Smooth muscle cell (in vitro differentiated cells): ENCODE measurements around the gene APOL3. TPM values are rescaled to one million over a fixed set of nuclear protein-coding genes. Genes with fewer than 3 reads are reported as not detected.
A peak's percentile ranks its signal among the peaks of the same experiment; 100 is the strongest.
"Not testable (repeated sequence)": the region's sequence is repeated elsewhere in the genome, so short reads cannot be mapped to it uniquely, and the experiment has no call there.

Source experiments
- DNase-seq: peaks from one replicate; lab custom pipeline; 2025; ENCODE audit not compliant: unreplicated experiment; lab: John Stamatoyannopoulos, UW
- H2AFZ ChIP-seq: fragments of 200-600 bp; sonication (generic); 2 replicates; pipeline ENCODE4 v1.6.0; 2016; ENCODE audit warnings: antibody characterized with exemption, low read depth, mild to moderate bottlenecking
- H3F3A ChIP-seq: fragments of 200-600 bp; sonication (generic); 2 replicates; pipeline ENCODE4 v1.6.0; 2017; ENCODE audit warnings: antibody characterized with exemption, low read depth
- H3K27ac ChIP-seq: fragments of 200-600 bp; sonication (generic); 2 replicates; pipeline ENCODE4 v1.5.1; 2016; ENCODE audit warnings: low read depth, mild to moderate bottlenecking
- H3K27me3 ChIP-seq: fragments of 200-600 bp; sonication (generic); 2 replicates; pipeline ENCODE4 v1.6.1; 2016; ENCODE audit warnings: low read depth, mild to moderate bottlenecking
- H3K36me3 ChIP-seq: fragments of 200-600 bp; sonication (generic); 2 replicates; pipeline ENCODE4 v1.5.1; 2016; ENCODE audit warnings: low read depth
- H3K4me1 ChIP-seq: fragments of 200-600 bp; sonication (generic); 2 replicates; pipeline ENCODE4 v1.5.1; 2016; ENCODE audit warnings: low read depth
- H3K4me2 ChIP-seq: fragments of 200-600 bp; sonication (generic); 2 replicates; pipeline ENCODE4 v1.6.0; 2016; ENCODE audit warnings: mild to moderate bottlenecking
- H3K4me3 ChIP-seq: fragments of 200-600 bp; sonication (generic); 2 replicates; pipeline ENCODE4 v1.5.1; 2016; ENCODE audit warnings: mild to moderate bottlenecking
- H3K79me2 ChIP-seq: fragments of 200-600 bp; sonication (generic); 2 replicates; pipeline ENCODE4 v1.6.0; 2016; ENCODE audit warnings: low read depth, mild to moderate bottlenecking
- H3K9ac ChIP-seq: fragments of 200-600 bp; sonication (generic); 2 replicates; pipeline ENCODE4 v1.6.0; 2016; ENCODE audit warnings: low read depth
- H3K9me3 ChIP-seq: fragments of 200-600 bp; sonication (generic); replicated peaks from 2 replicates; pipeline ENCODE4 v1.5.1; 2016; ENCODE audit warnings: low read depth
- H4K20me1 ChIP-seq: fragments of 200-600 bp; sonication (generic); 2 replicates; pipeline ENCODE4 v1.6.0; 2016; ENCODE audit warnings: low read depth
- WGBS: methylation state at CpG from one replicate; pipeline ENCODE4 v1.1.7; 2016; ENCODE audit warnings: low lambda C conversion rate; 5-methylcytosine and 5-hydroxymethylcytosine counted together
- polyA plus RNA-seq: library from polyadenylated mRNA; unstranded; fragments of >200 nt; fragmentation: Nextera tagmentation; extraction: Ambion mirVana; gene quantifications from 2 replicates; pipeline ENCODE4 v1.2.1, GENCODE V29; 2016
- total RNA-seq: library from RNA; depleted of rRNA; stranded (reverse); fragments of >200 nt; gene quantifications from 2 replicates; pipeline ENCODE4 v1.2.3, GENCODE V29; 2014
- TF ChIP-seq, protein P1 (sequence below): fragments of 200-600 bp; sonication (generic); IDR thresholded peaks from 2 replicates; pipeline ENCODE4 v1.5.1; 2017; ENCODE audit warnings: borderline replicate concordance, mild to moderate bottlenecking, antibody characterized with exemption; ENCODE audit not compliant: insufficient read depth, poor library complexity, severe bottlenecking

APOL3 gene
- total and polyA plus RNA-seq, 2 experiments from 2014 or later = 0.24 to 0.40 TPM

DNA sequence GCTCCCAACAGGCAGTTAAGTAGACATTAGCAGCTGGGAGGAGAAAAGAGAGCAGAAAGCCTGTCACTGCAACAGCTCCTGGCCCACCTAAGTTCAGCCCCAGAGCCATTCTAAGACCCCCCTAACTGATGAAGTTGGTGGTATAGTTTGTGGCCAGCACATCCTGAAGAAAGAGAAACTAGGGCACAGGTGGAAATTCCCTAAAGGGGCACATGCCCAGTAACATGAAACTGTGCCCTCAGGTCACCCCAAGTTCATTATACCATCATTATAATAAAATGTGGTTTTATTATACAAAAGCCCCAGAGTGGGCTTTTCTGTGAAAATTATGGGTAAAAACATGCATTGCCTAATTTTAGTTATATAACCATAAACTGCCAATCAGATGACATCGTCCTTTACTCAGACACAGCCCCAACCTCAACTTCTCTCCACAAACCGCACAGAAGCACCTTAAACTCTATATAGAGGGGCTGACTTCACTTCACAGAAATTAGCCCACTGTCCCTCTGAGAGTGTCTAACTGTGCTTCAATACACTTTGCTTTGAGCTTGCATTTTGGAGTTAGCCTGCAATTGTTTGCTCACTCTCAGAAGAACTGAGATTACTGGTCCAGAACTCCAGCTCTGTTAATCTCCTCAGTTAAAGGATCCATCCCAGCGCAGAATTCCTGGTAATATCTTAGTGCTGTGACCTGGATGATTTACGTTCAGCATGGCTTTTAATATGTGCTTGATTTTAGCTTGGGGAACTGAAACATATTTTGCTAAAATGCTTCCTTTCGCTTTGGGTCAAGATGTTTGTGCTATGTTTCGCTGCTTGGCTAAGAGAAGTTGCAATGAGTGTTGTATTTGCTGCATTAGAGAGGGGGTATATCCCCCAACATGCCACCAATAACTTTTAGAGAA, 1.8 kb upstream of the APOL3 start:
- no peaks in the 10 kb centered on the region for H3K36me3 ChIP-seq
- H3K27ac ChIP-seq = no peak overlapping the region
- H3K9ac ChIP-seq = no peak overlapping the region
- no peaks in the 10 kb centered on the region for H3K27me3 ChIP-seq
- no peaks in the 10 kb centered on the region for H3F3A ChIP-seq
- H3K4me3 ChIP-seq = no peak overlapping the region
- WGBS = 87% methylated on average over 6 of the region's 6 CpGs
- no peaks in the 10 kb centered on the region for H3K9me3 ChIP-seq
- no peaks in the 10 kb centered on the region for H3K4me1 ChIP-seq
- no peak overlapping the region for H2AFZ ChIP-seq
- TF ChIP-seq, protein P1, sequence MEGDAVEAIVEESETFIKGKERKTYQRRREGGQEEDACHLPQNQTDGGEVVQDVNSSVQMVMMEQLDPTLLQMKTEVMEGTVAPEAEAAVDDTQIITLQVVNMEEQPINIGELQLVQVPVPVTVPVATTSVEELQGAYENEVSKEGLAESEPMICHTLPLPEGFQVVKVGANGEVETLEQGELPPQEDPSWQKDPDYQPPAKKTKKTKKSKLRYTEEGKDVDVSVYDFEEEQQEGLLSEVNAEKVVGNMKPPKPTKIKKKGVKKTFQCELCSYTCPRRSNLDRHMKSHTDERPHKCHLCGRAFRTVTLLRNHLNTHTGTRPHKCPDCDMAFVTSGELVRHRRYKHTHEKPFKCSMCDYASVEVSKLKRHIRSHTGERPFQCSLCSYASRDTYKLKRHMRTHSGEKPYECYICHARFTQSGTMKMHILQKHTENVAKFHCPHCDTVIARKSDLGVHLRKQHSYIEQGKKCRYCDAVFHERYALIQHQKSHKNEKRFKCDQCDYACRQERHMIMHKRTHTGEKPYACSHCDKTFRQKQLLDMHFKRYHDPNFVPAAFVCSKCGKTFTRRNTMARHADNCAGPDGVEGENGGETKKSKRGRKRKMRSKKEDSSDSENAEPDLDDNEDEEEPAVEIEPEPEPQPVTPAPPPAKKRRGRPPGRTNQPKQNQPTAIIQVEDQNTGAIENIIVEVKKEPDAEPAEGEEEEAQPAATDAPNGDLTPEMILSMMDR = no peak
- H3K79me2 ChIP-seq = no peaks in the 10 kb centered on the region
- H3K4me2 ChIP-seq = no peak overlapping the region
- no peak for DNase-seq
- H4K20me1 ChIP-seq = no peaks in the 10 kb centered on the region

DNA sequence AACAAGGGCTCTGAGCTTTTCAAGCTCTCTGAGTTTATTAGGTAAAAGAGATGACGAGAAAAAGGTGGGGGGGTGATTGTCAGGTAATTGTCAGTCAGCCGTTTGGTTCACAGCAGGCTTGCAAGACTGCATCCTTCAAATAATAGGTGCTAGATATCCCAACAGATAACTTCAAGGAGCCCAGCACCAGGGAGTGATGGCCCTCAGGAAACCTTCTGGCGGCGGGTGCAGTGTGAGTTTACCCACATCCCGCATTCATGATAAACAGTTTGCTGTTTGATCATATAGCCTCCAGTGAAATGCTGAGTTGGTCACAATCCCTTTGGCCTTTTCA, 1.2 kb upstream of the APOL3 start:
- H3K4me1 ChIP-seq, H3K9ac ChIP-seq, H3K9me3 ChIP-seq, H3K4me3 ChIP-seq, H3K79me2 ChIP-seq, H3K27me3 ChIP-seq, H3K36me3 ChIP-seq, H3K27ac ChIP-seq, DNase-seq, H4K20me1 ChIP-seq, H3F3A ChIP-seq, H3K4me2 ChIP-seq, H2AFZ ChIP-seq: not testable (repeated sequence)
- 64% methylated on average over 5 of the region's 5 CpGs for WGBS

DNA sequence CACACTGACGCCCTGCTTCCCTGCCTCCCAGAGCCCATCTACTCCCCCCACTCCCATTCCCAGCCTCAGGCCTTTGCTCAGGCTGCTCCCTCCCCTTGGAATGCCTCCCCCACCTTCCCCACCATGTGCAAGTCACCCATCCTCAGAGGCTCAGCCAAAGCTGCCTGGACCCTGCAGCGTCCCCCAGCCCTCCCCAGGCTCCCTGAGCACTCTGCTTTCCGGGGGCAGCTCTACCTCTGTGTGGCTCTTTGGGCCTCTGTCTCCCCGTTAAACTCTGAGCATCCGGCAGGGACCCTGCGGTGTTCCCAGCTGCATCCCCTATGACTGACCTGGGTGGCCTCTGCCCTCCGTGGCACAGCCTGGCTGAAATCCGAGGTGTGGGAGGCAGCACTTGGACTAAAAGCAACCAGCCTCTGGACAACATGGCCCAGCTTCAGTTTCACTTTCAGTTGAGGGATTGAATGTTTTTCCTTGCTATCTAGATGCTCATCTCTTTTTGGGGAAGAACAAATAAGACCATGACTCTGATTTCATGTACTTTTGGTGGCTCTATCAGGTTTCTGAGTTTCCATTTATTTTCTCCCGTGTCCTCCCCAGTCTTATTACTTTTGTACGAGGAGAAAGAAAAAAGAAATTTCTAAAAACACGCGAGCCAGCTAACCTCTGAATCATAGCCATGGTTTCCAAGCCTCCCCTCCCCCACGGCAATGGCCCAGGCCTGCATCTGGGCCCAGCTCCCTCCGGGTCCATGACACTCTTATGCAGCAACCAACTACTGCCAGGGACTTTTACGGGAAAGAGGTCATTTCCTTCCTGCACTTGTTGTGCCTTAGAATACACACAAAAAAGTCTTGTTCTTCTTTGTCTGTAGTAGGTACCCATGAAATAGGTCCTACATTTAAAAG, 3.8 kb downstream of the APOL3 start:
- H3K4me1 ChIP-seq = peaks cover 3% of the 10 kb centered on the region
- peak overlapping the region; percentile 75 for H3K9ac ChIP-seq
- H3K27me3 ChIP-seq = no peaks in the 10 kb centered on the region
- DNase-seq = peak; percentile 38
- 44% methylated on average over 15 of the region's 15 CpGs for WGBS
- no peaks in the 10 kb centered on the region for H3K36me3 ChIP-seq
- no peaks in the 10 kb centered on the region for H3K9me3 ChIP-seq
- peak overlapping the region; percentile 87 for H3K27ac ChIP-seq
- peak overlapping the region; percentile 41 for H3K4me3 ChIP-seq
- peak overlapping the region; percentile 83 for H3K4me2 ChIP-seq
- H3F3A ChIP-seq = no peaks in the 10 kb centered on the region
- no peaks in the 10 kb centered on the region for H3K79me2 ChIP-seq
- TF ChIP-seq, protein P1 = no peak
- no peaks in the 10 kb centered on the region for H4K20me1 ChIP-seq
- peak overlapping the region; percentile 96 for H2AFZ ChIP-seq

DNA sequence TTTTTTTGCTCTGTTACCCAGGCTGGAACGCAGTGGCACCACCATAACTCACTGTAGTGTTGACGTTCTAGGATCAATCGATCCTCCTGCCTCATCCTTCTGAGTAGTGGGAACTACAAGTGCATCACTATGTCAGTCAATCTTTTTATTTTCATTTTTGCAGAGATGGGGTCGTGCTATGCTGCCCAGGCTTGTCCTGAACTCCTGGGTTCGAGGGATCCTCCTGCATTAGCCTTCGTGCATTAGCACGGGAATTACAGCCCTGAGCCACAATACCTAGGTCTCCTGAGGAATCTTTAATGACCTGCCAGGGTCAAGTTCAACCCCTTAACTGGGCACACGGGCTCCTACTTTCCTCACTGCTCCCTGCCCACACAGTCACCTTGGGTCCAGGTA, 4.4 kb downstream of the APOL3 start:
- Histone ChIP-seq H3K27ac (peak overlapping the region; percentile 87), H2AFZ (peak overlapping the region; percentile 96), H4K20me1 (no peaks in the 10 kb centered on the region), H3K4me3 (no peak overlapping the region), H3K79me2 (no peaks in the 10 kb centered on the region), H3K4me1 (peaks cover 3% of the 10 kb centered on the region), H3K4me2 (peak overlapping the region; percentile 83), H3K9ac (peak overlapping the region; percentile 75), H3K36me3 (no peaks in the 10 kb centered on the region), H3K27me3 (no peaks in the 10 kb centered on the region), H3K9me3 (no peaks in the 10 kb centered on the region), H3F3A (no peaks in the 10 kb centered on the region)
- DNase-seq = no peak
- WGBS = 90% methylated on average over 8 of the region's 8 CpGs
- TF ChIP-seq, protein P1 = no peak
